Endothelial cell of hepatic sinusoid (primary cell): ENCODE results near the gene SAMD4A.

ENCODE experiments used
- in situ Hi-C: cut with HindIII; loops from 2 replicates; pipeline ENCODE4 v1.10.0; 2017; ENCODE audit warnings: low sequenced_read_pairs

The SAMD4A gene

DNA sequence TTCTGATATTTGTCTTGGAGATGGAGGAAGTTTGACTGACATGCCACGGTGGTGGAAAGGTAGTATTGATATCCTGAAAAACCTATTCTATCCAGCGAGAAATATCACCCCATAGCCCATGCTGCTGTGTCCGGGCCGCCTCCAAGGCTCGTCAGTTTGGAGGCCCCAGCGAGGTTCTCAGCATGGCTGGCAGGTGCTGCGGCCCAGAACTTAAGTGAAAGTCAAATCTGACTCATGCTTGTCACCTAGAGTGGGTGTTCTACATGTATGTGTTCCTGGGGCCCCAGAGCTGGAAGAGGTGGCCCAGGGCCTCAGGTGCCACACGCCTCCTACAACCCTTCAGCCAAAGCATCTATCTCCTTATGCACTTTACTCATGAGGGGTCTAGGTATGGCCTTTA, 242.8 kb downstream of the SAMD4A start:
- in situ Hi-C loops: no loop called here

DNA sequence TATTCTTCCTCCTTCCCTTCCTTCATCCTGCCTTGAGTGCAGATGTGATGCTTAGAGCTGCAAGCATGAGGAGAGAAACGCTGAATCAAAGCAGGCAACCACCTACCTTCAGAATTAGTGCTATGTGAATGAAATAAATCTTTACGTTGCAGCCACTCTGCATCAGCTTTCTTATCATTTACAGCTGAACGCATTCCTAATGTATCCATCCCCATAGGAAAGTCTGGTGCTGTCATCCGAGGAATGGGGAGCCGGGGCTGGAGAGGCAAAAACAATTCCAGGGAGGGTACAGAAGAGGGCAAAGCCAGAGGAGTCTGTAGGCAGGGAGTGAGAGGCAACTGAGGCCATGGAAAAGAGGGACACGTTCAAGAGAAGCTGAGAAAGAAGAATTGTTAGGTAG, 245.7 kb downstream of the SAMD4A start:
- in situ Hi-C loops: no loop called here

DNA sequence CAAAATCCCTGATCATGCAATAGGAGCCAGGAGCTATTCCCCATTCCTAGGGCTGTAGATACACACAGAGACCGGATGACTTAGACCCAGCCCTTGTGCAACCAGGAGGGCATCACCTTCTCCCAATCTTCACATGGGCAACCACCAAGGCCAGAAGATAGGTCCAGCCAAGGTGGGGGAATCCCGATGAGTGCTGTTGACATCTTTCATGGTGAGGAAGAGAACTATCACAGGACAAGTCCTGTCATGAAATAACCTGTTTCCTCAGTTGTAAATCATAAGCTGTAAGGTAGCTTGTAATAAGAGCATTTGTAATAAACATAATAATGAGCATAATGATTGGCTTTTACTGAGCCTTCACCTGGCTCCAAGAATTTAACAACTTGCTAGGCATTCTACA, 246.2 kb downstream of the SAMD4A start:
- in situ Hi-C loops: no loop called here

DNA sequence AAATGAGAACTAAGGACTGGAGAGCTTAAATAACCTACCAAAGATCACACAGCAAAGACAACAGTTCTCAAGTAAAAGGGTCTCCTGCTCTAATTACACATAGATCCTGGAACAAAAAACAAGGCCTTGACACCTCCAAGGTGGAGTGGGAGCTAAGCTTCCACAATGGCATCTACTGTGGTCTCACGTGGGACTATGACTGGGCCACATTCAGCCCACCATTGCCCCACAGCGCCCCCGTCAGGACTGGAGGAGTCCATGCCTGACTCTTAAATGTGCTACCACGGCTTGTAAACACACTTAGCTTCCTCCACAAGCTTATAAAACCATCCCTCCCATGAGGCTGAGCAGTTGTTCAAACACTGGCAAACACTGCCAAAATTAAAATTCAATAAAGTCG, 247.1 kb downstream of the SAMD4A start:
- in situ Hi-C loops: no loop called here

DNA sequence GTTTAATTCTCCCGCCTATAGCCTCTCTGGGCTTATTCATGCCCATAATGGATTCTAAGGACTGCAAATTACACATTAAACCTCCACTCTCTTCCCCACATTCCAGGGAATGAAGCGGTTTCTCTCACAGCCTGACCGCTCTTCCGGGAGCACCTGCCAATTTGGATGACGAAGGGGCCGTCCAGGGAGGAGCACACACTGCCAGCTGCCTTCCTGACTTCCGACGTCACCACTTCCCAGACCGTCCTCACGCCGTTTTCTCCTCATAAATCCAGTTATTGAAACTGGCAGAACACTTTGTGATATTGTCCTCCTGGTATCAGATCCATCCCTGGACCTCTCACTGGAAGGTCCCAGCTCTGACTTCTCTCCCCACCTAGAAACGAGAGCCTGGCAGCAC, 248.1 kb downstream of the SAMD4A start:
- in situ Hi-C loops: loop anchor here (5.0 kb wide), 2 partner anchors 72 to 83 kb away; no protein-coding TSS in a partner anchor

DNA sequence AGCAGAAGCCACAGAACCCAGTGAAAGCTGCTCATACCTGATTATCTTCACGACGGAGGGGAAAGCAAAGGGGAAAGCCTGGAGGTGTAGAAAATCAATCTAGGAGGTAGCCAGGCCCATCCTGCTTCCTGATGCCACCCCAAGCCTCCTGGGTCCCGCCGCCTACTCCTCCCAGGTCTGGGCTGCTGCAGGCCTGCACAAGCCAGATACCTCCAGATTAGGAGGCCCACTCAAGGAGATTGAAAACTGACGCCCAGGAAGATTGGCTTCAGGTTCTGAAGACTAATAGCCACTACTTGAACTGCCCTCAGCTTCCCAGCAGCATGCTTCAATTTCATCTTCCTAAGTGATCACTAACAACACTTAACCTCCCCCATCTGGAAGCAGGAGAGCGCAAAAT, 248.6 kb downstream of the SAMD4A start:
- in situ Hi-C loops: loop anchor here (5.0 kb wide), 2 partner anchors 72 to 83 kb away; no protein-coding TSS in a partner anchor

DNA sequence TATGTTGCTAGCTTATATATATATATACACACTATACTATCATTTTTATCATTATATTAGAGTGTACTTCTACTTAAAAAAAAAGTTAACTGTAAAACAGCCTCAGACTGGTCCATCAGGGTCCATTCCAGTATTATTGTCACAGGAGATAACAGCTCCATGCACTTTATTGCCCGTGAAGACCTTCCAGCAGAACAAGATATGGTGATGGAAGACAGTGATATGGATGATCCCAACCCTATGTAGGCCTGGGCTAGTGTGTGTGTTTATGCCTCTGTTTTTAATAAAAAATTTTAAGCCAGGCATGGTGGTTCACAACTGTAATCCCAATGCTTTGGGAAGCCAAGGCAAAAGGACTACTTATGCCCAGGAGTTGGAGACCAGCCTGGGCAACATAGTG, 249.5 kb downstream of the SAMD4A start:
- in situ Hi-C loops: loop anchor here (5.0 kb wide), 2 partner anchors 71 to 84 kb away; no protein-coding TSS in a partner anchor

DNA sequence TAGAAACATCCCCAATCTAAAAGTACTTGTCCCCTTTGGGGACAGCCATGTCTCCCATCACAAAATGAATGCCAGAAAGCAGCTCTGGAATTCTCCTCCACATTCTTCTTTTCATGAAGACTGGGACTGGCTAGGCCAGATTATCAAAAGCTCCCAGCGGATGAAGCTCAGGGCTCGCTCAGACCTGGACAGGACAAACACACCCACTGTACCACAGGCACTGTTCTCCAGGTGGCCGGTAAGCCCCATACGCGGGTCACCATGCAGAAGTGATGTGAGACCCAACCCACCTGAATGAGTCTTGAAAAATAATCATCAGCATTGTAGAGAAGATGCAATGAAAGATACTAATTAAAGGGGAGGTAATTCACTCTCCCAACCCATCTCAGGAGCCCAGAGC, 250.6 kb downstream of the SAMD4A start:
- in situ Hi-C loops: loop anchor here (5.0 kb wide), 2 partner anchors 70 to 85 kb away; no protein-coding TSS in a partner anchor

DNA sequence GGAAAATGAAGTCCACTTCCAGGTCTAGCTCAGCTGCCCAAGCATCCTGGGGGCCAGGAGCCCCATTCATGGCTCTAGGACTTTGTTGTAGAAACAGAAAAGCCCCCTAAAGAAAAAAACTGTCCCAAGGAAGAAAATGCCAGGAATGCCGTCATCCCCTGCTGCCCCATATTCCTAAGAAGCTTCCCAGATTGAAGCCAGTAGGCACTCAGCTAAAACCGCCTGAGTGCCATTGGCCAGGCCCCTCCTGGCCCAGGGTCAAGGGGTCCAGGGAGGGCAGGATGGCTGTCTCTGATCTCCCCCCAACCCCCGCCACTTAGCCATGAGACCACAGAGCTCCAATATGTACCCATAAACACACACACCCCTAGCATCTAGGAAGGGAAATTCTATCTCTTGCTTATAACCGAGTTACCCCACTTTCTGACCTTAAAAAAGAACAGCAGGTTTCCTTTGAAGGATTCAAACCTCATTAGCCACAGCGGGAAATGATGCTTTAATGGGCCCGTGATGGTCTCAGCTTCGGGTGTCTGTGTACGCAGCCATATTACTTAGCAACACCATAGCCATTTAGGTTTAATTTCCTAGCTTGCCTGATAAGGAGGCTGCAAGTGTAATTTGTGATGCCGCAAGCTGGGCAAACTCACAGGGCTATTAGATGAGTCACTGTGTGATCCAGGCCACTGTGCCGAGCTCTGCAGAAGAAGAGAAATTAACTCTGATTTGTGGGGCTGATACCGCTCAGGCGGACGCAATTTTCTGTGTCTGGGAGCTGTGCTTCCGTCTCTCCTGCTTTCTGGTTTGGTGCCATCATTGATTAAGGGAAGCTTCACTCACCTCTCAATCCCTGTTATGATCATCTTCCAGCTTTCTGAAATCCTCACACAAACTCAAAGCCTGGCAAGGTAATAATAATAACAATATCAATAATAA, 251.5 kb downstream of the SAMD4A start:
- in situ Hi-C loops: loop anchor here (5.0 kb wide), 2 partner anchors 69 to 86 kb away; no protein-coding TSS in a partner anchor

DNA sequence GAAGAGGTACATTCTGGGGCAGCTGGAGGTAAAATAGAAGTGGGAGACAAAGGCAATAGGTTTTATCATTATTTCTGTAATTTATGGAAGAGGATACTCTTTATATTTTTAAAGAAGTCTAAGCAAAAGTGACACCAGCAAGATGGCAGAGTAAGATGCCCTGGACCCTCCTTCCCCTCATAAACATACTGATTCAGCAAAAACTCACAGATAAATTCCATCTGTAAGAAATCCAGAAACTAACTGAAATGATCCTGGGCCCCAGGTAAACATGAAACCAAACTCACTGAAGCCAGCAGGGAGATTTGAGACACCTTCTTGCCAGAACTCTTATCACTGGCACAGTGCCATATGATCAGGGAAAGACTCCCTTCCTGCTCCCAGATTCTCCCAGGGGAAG, 255.8 kb downstream of the SAMD4A start:
- in situ Hi-C loops: no loop called here

DNA sequence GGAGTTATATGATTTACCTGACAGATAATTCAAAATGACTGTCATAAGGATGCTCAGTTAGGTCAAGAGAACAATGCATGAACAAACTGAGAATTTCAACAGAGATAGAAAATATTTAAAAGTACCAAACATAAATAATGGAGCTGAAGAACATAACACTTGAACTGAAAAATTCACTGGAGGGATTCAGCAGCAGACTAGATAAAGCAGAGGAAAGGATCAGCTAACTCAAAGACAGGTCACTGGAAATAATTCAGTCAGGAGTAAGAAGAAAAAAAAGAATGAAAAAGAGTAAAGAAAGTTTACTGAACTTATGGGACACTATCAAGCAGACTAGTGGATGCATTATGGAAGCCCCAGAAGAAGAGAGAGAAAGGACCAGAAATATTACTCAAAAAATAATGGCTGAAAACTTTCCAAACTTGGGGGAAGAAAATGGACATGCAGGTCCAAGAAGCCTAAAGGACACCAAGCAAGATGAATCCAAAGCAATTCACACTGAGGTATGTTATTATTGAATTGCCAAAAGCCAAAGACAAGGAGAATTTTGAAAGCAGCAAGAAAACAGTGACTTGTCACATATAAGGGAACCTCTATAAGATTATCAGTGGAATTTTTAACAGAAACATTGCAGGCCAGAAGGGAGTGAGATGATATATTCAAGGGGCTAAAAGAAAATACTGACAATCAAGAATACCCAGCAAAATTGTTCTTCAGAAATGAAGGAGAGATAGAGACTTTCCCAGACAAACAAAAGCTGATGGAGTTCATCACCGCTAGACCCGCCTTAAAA, 257.0 kb downstream of the SAMD4A start:
- in situ Hi-C loops: no loop called here

DNA sequence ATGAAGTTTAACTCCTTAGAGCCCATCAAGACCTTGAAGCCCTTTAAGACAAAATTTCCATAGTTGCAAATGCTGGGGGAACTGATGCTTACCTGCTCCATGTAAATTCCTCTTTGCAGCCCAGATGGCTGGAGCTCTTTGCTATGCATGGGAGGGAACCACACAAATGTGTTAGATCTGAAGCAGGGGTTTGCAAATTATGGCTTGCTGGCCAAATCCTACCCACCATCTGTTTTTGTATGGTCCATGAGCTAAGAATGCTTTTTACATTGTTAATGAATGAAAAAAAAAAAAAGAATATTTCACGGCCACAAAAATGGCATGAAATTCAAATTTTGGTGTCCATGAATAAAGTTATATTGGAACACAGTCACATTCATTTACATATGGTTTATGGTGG, 261.1 kb downstream of the SAMD4A start:
- in situ Hi-C loops: no loop called here

DNA sequence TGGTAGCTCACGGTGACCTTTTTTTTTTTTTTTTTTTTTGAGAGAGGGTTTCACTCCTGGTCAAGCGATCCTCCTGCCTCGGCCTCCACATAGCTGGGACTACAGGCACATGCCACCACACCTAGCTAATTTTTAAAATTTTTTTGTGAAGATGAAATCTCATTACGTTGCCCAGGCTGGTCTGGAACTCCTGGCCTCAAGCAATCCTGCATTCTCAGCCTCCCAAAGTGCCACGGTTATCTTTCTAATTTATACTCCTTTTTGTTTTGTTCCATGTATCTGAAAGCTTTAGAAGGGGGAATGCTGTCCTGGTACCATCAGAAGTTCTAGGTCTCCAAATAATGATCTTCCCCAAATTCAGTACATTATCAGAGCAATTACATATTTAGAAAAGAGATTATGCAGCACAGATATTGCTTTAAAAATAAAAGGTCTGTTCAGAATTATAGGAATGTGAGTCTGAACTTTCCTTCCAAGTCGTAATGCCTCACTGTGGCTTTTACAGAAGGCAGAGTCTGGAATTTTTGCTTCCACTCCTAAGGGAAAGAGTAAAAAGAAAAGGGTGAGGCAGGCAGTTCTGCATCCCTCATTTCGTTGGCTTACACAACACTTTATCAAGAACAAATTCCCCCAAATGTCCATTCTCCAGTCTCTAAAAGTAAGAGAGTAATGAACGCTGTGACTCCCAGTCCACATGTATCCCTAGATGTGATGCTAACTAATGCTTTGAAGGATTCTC, 262.7 kb downstream of the SAMD4A start:
- in situ Hi-C loops: no loop called here

DNA sequence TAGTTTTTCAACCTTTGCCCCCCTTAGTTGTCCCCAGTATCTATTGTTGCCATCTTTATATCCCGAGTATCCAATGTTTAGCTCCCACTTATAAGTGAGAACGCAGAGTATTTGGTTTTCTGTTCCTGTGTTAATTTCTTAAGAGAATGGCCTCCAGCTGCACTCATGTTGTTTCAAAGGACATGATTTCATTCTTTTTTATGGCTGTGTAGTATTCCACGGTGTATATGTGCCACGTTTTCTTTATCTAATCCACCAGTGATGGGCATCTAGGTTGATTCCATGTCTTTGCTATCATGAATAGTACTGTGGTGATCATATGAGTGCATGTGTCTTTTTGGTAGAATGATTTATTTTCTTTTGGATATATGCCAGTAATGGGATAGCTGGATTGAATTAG, 263.7 kb downstream of the SAMD4A start:
- in situ Hi-C loops: no loop called here

DNA sequence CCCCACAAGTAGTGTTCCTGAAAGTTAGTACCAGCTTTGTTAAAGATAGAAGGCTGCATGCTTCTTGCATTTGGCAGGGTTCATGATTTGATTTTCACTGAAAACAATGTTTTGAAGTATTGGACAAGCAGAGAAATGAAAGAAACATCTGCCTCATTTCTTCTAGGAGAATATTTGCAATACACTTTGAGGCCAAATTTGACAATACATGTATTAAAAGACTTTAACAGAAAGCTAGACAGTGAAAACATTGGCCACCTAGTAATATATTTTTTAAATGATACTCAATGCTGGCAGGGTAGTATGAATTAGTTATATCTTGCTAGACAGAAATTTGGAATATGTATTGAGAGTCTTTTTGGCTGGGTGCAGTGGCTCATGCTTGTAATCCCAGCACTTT, 267.2 kb downstream of the SAMD4A start:
- in situ Hi-C loops: no loop called here

DNA sequence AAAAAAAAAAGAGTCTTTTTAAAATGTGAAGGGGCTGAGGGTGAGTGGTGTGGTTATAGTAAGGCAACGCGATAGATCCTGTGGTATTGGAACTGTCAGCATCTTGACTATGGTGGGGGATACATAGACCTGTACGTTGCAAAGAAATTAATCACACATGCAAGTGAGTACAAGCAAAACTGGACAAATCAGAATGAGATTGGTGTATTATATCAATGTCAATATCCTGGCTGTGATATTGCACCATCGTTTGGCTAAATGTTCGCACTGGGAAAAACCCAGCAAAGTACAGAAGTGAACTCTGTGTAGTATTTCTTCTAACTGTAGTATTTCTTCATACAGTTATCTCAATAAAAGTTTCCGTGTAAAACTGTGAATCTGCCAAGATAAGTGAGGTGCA, 267.8 kb downstream of the SAMD4A start:
- in situ Hi-C loops: no loop called here

DNA sequence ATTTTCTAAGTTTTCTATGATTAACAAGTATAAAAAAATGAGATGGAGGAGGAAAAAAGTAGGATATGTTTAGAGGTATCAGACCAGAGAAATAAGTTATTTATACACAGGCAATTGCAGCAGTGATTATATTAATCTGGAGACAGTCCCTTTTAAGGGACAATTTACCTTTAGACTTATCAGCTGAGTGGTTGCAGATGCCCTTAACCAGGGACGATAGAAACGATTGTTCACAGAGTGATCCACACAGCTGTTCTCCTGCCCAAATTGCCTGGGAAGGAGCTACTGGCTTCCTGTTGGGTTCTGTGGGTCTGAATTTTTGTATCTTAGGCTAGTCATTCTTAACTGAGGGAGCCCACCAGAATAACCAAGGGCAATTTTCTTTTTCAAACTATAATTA, 269.3 kb downstream of the SAMD4A start:
- in situ Hi-C loops: no loop called here

DNA sequence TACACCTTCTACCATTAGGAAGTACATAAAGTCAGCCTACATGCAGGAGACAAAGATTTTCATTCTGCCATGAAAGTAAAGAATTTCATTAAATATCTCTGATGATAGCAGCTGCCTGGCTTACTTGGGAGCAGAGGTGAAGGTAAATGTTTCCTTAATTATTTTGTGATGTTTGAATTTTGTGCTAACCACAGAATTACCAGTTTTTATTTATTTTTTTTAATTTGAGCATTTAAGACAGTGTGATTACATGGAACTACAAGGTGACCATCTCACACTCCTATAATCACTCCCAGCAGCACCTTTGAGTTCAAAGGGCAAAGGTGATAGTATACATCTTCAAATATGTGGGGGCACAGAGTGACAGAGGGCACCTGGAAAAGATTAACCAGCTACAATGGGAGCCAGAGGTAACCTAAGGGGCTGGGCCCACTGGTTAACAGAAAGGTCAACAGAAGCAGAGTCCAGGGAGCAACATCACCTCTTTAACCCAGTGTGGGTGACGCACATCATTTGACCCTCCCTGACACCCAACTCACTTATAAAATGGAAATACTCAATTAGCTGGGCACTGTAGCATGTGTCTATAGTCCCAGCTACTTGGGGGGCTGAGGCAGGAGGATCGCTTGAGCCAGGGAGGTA, 270.7 kb downstream of the SAMD4A start:
- in situ Hi-C loops: no loop called here

DNA sequence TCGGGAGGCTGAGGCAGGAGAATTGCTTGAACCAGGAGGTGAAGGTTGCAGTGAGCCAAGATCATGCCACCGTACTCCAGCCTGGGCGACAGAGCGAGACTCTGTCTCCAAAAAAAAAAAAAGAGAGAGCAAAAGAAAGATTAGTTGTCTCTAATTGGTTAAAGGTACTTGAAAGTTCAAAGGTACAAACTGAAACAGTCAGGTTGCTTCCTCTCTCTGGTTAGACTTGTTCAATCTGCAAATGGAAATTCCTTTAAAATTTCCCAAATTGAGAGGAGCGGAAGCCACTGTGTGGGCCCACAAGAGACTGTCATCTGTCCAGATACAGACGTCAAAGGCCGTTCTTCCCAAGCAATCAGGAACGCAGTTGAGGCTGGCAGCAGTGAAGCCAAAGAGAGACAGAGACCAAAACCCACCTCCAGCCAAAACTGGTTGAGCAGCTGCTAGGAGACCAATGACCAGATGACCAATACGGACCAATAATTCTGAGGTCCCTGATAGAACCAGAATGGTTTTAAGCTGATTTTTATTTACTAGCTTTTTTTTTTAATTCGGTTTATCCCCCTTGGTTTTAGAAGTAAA, 272.1 kb downstream of the SAMD4A start:
- in situ Hi-C loops: no loop called here

DNA sequence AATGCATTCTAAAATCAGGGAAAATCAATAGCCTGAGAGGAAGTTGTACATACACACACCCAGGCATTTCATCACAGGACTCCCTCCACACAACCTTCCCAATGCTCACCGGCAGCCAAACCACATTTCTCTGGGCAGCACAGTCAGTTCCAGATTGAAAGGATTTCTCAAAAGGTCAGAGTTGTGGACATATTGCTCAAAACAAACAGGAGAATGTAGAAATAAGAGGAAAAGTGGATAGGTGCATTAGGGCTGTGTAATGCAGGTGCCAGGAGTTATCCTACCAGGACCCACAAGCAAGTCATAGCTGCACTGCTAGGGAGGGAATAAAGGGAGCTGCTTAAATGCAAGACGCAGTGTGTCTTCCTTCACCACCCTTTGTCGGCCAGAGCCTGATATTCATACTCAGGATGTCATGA, 272.8 kb downstream of the SAMD4A start:
- in situ Hi-C loops: no loop called here
